ENCODE measurements around the gene TMX1.

DNA sequence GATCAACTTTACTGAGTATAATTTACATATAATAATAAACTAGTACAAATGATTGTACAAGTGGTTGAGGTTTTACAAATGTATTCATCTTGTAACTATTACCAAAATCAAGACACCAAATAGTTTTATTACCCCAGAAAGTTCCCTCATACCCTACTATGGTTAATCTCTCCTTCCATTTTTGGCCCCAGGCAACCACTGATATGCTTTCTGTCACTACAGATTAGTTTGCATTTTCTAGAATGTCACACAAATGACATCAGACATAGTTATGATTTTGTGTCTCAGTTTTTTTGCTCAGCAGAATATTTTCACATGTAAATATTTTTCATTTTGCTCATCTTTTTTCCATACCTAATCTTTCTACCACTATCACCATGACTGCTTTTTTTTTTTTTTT lies 49.1 kb downstream of the TMX1 start:
- TF ChIP-seq, protein P1, sequence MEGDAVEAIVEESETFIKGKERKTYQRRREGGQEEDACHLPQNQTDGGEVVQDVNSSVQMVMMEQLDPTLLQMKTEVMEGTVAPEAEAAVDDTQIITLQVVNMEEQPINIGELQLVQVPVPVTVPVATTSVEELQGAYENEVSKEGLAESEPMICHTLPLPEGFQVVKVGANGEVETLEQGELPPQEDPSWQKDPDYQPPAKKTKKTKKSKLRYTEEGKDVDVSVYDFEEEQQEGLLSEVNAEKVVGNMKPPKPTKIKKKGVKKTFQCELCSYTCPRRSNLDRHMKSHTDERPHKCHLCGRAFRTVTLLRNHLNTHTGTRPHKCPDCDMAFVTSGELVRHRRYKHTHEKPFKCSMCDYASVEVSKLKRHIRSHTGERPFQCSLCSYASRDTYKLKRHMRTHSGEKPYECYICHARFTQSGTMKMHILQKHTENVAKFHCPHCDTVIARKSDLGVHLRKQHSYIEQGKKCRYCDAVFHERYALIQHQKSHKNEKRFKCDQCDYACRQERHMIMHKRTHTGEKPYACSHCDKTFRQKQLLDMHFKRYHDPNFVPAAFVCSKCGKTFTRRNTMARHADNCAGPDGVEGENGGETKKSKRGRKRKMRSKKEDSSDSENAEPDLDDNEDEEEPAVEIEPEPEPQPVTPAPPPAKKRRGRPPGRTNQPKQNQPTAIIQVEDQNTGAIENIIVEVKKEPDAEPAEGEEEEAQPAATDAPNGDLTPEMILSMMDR (IDR thresholded peaks at IDR 0.05): no peak
- TF ChIP-seq POLR2A (IDR thresholded peaks at IDR 0.05): no peak

Measured in uterus (tissue), 2 donors.